Measurements from ENCODE around the gene ASPG. TPM values are rescaled to one million over a fixed set of nuclear protein-coding genes. Genes with fewer than 3 reads are reported as not detected.

ASPG gene
- total and polyA plus RNA-seq, 2 of the 13 experiments (the other 11 are each of a cell fraction or from before 2014, with no cell fraction given) = not detected

GRCh38 chr14:104147346-104148125, 62.0 kb downstream of the ASPG start:
- CTCF ChIA-PET (ENCODE audit: low intra/inter-chr PET ratio, low total read pairs) = no interaction called here
- in situ Hi-C loops (cut with HindIII; ENCODE audit: extremely low pct_ligation_motif_present, low pct_unique_long_range_greater_than_20kb) = no loop called here
- Histone ChIP-seq H3K79me2 (ENCODE audit: insufficient read depth, low read length) (no peaks in the 10 kb centered on the region), H2AFZ (ENCODE audit: low read length) (no peak overlapping the region), H3K27ac (ENCODE audit: extremely low read length, insufficient read depth, low read length) (no peak overlapping the region), H3K4me3 (replicated peaks in 1 of 3; ENCODE audit: insufficient read depth in 1 of 3, low read depth in 2 of 3, low read length in 3 of 3) (no peak overlapping the region), H3K4me1 (ENCODE audit: insufficient read depth, low read length) (no peaks in the 10 kb centered on the region), H4K20me1 (ENCODE audit: insufficient read depth, low read length) (0 out of 2 replicates have a peak, but pooled peaks cover 2% of the 10 kb centered on the region), H3K9ac (ENCODE audit: insufficient read depth, low read depth, low read length) (no peak overlapping the region), H3K27me3 (ENCODE audit: control insufficient read depth in 1 of 2, insufficient read depth in 2 of 2, low read length in 2 of 2) (peaks cover 13 to 74% of the 10 kb centered on the region in 2 experiments; a peak in 4 of 5 replicates), H3K4me2 (ENCODE audit: low read depth, low read length) (no peak overlapping the region), H3K36me3 (replicated peaks in 1 of 2; ENCODE audit: control insufficient read depth in 1 of 2, insufficient read depth in 2 of 2, low read length in 2 of 2) (no peaks in the 10 kb centered on the region), H3K9me3 (ENCODE audit: low read length) (no peaks in the 10 kb centered on the region)
- DNase-seq (ENCODE audit: low spot score) (no peak), ATAC-seq (no peak), FAIRE-seq (no peak)
- no peak for TF ChIP-seq TFAP4 (IDR thresholded peaks at IDR 0.05; ENCODE audit: borderline replicate concordance, low read depth)
- TF ChIP-seq SRSF1 (optimal IDR thresholded peaks at IDR 0.05; ENCODE audit: low read depth, low read length) = no peak
- TF ChIP-seq EED (CRISPR knock-in tag; IDR thresholded peaks at IDR 0.05) = no peak
- no peak for TF ChIP-seq ZNF350 (CRISPR knock-in tag; IDR thresholded peaks at IDR 0.05; ENCODE audit: borderline replicate concordance, low read depth)
- no peak for TF ChIP-seq SIX4 (CRISPR knock-in tag; IDR thresholded peaks at IDR 0.05)
- no peak for TF ChIP-seq SALL2 (CRISPR knock-in tag; IDR thresholded peaks at IDR 0.05)
- TF ChIP-seq CERS6 (CRISPR knock-in tag; IDR thresholded peaks at IDR 0.05) = no peak
- TF ChIP-seq NCOR1 (IDR thresholded peaks at IDR 0.05; ENCODE audit: borderline replicate concordance, low read length) = no peak
- no peak for TF ChIP-seq ZNF230 (CRISPR knock-in tag; IDR thresholded peaks at IDR 0.05)
- no peak for TF ChIP-seq HOXA9 (CRISPR knock-in tag; IDR thresholded peaks at IDR 0.05; ENCODE audit: borderline replicate concordance)
- TF ChIP-seq HOXD1 (CRISPR knock-in tag; IDR thresholded peaks at IDR 0.05) = no peak
- POLR2A ChIA-PET = no interaction called here
- no TSS peak for BruUV-seq (replicated peaks)
- 43% methylated on average over 4 of the region's 28 CpGs for WGBS (ENCODE audit: low lambda C conversion rate)
- intact Hi-C loops (cut with micrococcal nuclease; ENCODE audit: unreplicated experiment) = no loop called here

All from HepG2 (cell line).